ENCODE data around the gene A2M.

Gene A2M

DNA sequence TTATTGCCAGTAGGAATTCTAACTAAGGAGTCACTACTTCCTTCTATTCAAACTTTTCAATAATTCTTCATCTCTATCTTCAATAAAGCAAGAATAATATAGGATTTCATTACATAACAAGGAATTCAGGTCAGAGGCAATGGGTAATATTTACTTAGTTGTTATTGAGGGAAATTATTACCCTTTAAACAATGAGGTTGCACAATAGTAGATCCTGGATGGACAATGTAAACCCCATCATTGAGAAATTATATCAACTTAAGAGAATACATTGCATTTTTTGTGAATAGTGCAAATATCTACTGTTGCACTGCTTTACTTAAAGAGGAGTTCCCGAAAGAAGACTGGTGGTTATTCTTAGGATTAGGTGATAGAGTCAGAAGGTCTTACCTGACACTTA is 43.8 kb downstream of the A2M start:
- ChIA-PET CTCF (no interaction called here), POLR2A (no interaction called here)
- no peak for DNase-seq (ENCODE audit: extremely low spot score)
- TF ChIP-seq, protein P1, sequence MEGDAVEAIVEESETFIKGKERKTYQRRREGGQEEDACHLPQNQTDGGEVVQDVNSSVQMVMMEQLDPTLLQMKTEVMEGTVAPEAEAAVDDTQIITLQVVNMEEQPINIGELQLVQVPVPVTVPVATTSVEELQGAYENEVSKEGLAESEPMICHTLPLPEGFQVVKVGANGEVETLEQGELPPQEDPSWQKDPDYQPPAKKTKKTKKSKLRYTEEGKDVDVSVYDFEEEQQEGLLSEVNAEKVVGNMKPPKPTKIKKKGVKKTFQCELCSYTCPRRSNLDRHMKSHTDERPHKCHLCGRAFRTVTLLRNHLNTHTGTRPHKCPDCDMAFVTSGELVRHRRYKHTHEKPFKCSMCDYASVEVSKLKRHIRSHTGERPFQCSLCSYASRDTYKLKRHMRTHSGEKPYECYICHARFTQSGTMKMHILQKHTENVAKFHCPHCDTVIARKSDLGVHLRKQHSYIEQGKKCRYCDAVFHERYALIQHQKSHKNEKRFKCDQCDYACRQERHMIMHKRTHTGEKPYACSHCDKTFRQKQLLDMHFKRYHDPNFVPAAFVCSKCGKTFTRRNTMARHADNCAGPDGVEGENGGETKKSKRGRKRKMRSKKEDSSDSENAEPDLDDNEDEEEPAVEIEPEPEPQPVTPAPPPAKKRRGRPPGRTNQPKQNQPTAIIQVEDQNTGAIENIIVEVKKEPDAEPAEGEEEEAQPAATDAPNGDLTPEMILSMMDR (IDR thresholded peaks at IDR 0.05; ENCODE audit: control extremely low read depth, extremely low read depth, low read depth, missing control alignments) = no peak

DNA sequence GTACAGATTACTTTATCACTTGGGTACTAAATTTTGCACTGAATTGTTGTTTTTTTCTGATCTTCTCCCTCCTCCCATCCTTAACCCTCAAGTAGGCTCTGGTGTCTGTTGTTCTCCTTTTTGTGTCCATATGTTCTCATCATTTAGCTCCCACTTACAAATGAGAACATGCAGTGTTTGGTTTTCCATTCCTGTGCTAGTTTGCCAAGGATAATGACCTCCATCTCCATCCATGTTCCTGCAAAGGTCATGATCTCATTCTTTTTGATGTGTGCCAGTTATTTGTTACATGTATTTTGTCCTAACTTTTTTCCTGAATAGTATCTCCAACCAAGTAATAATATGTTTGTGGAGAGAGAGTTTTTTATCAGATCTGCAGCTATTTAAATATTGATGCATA is 44.2 kb downstream of the A2M start:
- DNase-seq (ENCODE audit: extremely low spot score) = no peak
- ChIA-PET CTCF (no interaction called here), POLR2A (no interaction called here)
- TF ChIP-seq, protein P1 (IDR thresholded peaks at IDR 0.05; ENCODE audit: control extremely low read depth, extremely low read depth, low read depth, missing control alignments) = no peak

DNA sequence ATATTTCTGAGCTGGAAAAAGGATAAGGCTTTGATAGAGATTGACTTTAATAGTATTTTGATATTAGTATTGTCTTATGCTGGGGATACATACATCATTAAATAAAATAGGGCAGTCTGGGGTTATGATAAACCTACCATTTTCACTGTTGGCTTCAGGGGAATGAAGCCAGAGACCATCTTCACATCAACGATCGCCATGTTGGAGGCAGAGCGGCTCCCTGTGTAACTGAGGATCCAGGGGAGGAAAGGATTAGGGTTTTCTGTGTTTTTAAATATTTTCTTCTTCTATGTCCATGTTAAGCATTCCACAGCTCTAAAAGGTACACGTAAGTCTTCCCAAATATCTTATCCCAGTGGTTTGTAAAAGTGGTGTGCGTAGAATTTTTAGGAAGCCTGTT is 45.4 kb downstream of the A2M start:
- DNase-seq (ENCODE audit: extremely low spot score) = no peak
- CTCF ChIA-PET = no interaction called here
- TF ChIP-seq, protein P1 (IDR thresholded peaks at IDR 0.05; ENCODE audit: control extremely low read depth, extremely low read depth, low read depth, missing control alignments) = no peak
- POLR2A ChIA-PET = no interaction called here

DNA sequence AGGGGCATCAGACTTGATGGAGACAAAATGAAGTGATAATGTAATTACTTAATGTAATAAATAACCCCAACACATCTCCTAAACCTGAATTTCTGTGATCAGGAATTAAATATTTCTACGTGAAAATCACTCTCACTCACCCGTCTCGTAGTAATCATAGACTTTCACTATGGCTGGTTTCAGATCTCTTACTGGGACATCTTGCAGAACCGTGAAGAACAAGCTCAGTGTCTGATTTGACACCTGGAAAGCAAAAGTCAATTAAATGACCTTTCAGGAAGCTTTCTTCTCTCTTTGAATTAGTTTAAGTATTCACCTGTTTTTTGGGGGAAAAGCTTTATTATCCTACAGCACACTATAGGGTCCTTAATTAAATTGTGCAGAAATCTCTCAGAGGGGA is 47.1 kb downstream of the A2M start:
- TF ChIP-seq, protein P1 (IDR thresholded peaks at IDR 0.05; ENCODE audit: control extremely low read depth, extremely low read depth, low read depth, missing control alignments) = no peak
- ChIA-PET CTCF (interaction anchor here (1.2 kb wide), 1 partner anchor 18 kb away, joined by 3 read pairs; no protein-coding TSS in a partner anchor), POLR2A (no interaction called here)
- DNase-seq (ENCODE audit: extremely low spot score) = no peak

DNA sequence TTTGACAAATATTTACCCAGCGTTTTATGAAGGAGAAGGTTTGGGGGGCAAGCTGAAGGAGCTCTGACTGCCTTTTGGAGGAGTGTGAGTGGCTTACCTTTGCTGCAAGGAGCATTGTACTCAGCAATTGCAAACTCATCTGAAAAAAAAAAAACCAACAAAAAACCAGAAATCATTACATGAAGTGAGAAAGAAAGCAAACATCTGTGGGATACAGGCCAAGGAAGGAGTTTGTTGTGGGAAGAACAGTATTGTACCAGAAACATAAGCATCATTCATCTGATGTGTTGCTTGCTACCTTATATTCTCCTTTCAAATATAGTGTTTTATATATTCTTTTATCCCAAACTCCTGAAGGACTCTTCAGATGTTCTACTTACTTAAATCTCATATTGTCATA is 47.6 kb downstream of the A2M start:
- POLR2A ChIA-PET = no interaction called here
- no peak for DNase-seq (ENCODE audit: extremely low spot score)
- TF ChIP-seq, protein P1 (IDR thresholded peaks at IDR 0.05; ENCODE audit: control extremely low read depth, extremely low read depth, low read depth, missing control alignments) = no peak
- CTCF ChIA-PET = interaction anchor here (1.2 to 2.8 kb wide), 3 partner anchors 14 to 19 kb away, joined by 3 to 12 read pairs (median 6); no protein-coding TSS in a partner anchor

DNA sequence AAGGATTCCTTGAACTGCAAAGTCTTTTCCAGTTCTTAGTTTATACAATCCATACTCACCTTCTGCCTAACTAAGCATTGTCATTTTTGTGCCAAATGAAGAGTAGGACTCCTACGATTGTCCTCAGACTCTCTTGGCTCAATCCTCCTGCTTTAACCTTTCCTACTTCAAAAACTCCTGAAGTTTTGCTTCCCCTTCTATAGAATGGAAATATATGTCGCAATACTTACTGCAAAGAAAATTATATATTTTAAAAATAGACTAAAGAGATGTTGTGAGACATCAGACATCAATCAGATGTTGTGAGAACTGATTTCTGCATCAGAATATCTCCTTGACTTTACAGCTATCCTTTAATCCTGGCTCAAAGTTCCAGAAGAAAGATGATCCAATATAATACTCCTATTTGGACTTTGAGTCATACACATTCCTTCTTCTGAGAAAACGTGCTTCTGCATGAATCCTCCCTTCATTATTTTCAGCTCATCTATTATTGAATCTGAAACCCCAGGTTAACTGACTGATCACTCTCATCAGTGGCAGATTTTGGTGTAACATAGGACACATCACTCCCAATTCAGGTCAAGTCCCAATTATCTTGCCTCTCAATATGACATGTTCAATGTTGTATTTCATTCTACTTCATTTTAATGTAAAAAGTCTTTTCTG is 48.8 kb downstream of the A2M start:
- TF ChIP-seq, protein P1 (IDR thresholded peaks at IDR 0.05; ENCODE audit: control extremely low read depth, extremely low read depth, low read depth, missing control alignments) = no peak
- CTCF ChIA-PET = interaction anchor here (1.0 to 2.8 kb wide), 6 partner anchors 10 to 28 kb away, joined by 3 to 12 read pairs (median 6); no protein-coding TSS in a partner anchor
- no peak for DNase-seq (ENCODE audit: extremely low spot score)
- POLR2A ChIA-PET = no interaction called here

All from GM10248 (cell line).